Activated CD4-positive, alpha-beta T cell treated with anti-CD3 and anti-CD28 coated beads for 36 hours (primary cell): ENCODE data around the gene TPK1. TPM values are rescaled to one million over a fixed set of nuclear protein-coding genes. Genes with fewer than 3 reads are reported as not detected.

Experiments
- ATAC-seq: fragments of 200-7000 bp; cut with Tn5 transposase; one replicate; pipeline ENCODE4 v1.10.0; 2021; ENCODE audit warnings: mild to moderate bottlenecking, moderate library complexity
- CTCF ChIA-PET: fragments of 350-600 bp; sonication (Branson Sonifier 250); formaldehyde crosslinking; loops from one replicate; lab custom pipeline; 2021; ENCODE audit warnings: antibody characterized with exemption; lab: Charles Lee
- POLR2A ChIA-PET: fragments of 350-600 bp; sonication (Branson Sonifier 250); formaldehyde crosslinking; loops from one replicate; lab custom pipeline; 2021; ENCODE audit warnings: antibody characterized with exemption, inconsistent platforms; lab: Charles Lee
- DNase-seq: peaks from one replicate; pipeline ENCODE4 v3.0.0-alpha.2; 2020
- H3K27ac Mint-ChIP-seq: one replicate; pipeline ENCODE4 v1.8.0; 2021; ENCODE audit warnings: mixed read lengths
- H3K27me3 Mint-ChIP-seq: one replicate; pipeline ENCODE4 v1.8.0; 2021; ENCODE audit warnings: mixed read lengths
- H3K36me3 Mint-ChIP-seq: one replicate; pipeline ENCODE4 v1.8.0; 2021; ENCODE audit warnings: low read depth, mixed read lengths
- H3K4me1 Mint-ChIP-seq: one replicate; pipeline ENCODE4 v1.8.0; 2021; ENCODE audit warnings: mixed read lengths
- H3K4me3 Mint-ChIP-seq: one replicate; pipeline ENCODE4 v1.8.0; 2021; ENCODE audit warnings: mild to moderate bottlenecking, moderate library complexity, mixed read lengths
- H3K9me3 Mint-ChIP-seq: one replicate; pipeline ENCODE4 v1.8.0; 2021; ENCODE audit warnings: low read depth, mixed read lengths
- intact Hi-C, 2 experiments: fragments of 100-400 bp; cut with DNase I in 1 of 2; cut with micrococcal nuclease in 1 of 2; formaldehyde crosslinking; loops; one replicate each; pipeline versions ENCODE4 v1.14.2 to v1.15.1; 2022 to 2024; cut with DNase I, micrococcal nuclease
- total RNA-seq, 2 experiments: library from RNA; stranded (reverse); gene quantifications; one replicate each; pipeline ENCODE4 v1.2.3, GENCODE V29; 2021

The TPK1 gene
- total RNA-seq, 2 experiments from 2014 or later = 16.5 to 16.6 TPM

DNA sequence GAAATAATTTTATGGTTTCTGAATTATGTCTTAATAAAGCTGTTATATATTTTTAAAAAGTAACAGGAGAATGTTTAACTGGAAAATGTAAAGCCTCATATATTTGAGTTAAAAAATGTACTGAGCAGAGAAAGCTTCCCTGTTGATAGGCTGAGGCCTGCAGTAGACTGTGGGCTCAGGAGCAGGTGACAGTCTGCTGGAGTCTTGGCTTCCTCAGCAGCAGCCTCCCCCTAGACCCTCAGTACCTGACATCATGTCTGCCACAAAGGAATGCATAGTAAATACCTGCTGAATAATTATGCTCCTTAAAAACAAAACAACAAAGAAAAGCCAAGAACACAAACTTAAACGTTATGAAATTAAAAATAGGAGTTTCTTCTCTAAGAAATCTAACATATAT is 358.5 kb downstream of the TPK1 start:
- ChIA-PET CTCF (no interaction called here), POLR2A (no interaction called here)
- no peaks in the 10 kb centered on the region for H3K9me3 Mint-ChIP-seq
- H3K27ac Mint-ChIP-seq = no peak overlapping the region
- no peaks in the 10 kb centered on the region for H3K4me1 Mint-ChIP-seq
- no peak for ATAC-seq
- H3K4me3 Mint-ChIP-seq = no peak overlapping the region
- no peaks in the 10 kb centered on the region for H3K36me3 Mint-ChIP-seq
- intact Hi-C loops = no loop called here
- no peak for DNase-seq
- H3K27me3 Mint-ChIP-seq = no peaks in the 10 kb centered on the region

DNA sequence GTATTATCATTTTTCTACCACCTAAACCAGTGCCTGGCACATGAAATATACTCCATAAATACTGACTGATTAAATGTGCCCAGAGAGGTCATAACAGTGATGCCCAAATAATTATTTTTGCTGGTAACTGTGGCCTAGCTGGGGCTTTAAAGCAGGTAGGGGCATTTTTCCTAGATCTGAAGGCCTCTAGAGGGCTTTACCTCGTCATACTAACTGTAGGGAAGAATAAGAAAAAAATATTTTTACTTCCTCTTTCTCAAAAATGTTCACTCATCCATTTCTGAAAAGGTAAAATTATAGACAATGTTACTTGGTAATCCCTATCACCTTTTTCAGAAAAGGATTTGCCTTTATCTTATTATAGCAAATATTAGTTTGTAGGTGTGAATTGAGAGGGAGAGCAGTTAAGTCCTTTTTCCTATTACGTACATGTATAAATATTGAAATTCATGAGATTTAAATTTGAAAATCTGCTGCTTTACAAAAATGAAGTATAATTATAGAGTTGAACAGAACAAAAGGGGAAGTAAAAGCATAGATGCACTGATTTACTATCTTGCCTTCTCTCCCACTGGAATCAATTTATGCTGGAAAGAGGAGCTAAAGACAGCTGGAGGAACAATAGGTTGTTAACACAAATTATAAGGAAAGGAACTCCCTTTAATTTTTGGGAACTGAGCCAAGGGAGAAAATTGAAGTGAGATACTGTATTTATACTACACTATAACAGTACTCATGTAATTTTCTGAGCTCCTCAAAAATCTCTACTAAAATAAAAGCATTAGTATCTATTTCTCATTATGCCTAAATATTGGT is 360.8 kb downstream of the TPK1 start:
- no peak overlapping the region for H3K27ac Mint-ChIP-seq
- H3K4me1 Mint-ChIP-seq = no peaks in the 10 kb centered on the region
- intact Hi-C loops = no loop called here
- no peaks in the 10 kb centered on the region for H3K9me3 Mint-ChIP-seq
- ATAC-seq (no peak), DNase-seq (no peak)
- H3K27me3 Mint-ChIP-seq = no peaks in the 10 kb centered on the region
- CTCF ChIA-PET = no interaction called here
- no peaks in the 10 kb centered on the region for H3K36me3 Mint-ChIP-seq
- no peak overlapping the region for H3K4me3 Mint-ChIP-seq
- POLR2A ChIA-PET = no interaction called here

DNA sequence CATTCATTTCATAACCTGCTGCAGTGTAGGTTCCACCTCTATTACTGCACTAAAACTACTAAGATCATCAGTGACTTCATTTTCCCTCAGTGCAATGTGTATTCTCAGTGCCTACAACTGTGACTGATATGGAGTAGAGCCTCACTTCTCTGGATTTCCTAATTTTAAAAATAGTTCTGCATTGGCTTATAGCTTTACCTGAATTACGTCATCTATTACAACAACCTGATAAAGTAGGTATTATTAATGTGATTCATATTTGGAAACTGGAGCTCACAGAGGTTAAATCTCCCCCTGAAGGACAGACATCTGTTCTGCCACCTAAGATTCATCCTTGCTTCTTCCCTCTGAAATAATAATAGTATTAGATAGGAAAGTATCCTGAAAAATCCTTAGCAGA is 361.5 kb downstream of the TPK1 start:
- intact Hi-C loops = no loop called here
- Mint-ChIP-seq H3K4me1 (no peaks in the 10 kb centered on the region), H3K36me3 (no peaks in the 10 kb centered on the region), H3K4me3 (no peak overlapping the region), H3K27me3 (no peaks in the 10 kb centered on the region), H3K27ac (no peak overlapping the region), H3K9me3 (no peaks in the 10 kb centered on the region)
- ATAC-seq (no peak), DNase-seq (no peak)
- CTCF ChIA-PET = no interaction called here
- POLR2A ChIA-PET = no interaction called here

DNA sequence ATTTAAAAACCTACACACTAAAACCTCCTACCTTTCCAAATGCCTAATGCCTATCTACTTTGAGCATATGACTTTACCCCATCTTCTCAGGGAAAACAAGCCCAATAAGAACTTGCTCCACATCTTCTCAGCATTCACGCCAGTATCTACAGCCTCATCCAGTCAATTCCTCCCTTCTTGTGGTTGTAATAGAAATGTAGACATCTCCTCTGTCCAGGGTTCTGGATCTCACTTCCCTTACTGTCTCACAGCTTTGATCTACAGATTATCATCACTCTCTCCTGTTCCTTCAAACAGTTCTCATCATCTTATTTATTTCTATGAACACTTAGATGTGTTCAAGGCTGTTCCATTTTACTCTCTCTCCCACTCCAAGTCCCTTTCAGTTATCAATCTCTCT is 361.9 kb downstream of the TPK1 start:
- intact Hi-C loops = no loop called here
- no peaks in the 10 kb centered on the region for H3K9me3 Mint-ChIP-seq
- H3K4me1 Mint-ChIP-seq = no peaks in the 10 kb centered on the region
- ChIA-PET CTCF (no interaction called here), POLR2A (no interaction called here)
- H3K36me3 Mint-ChIP-seq = no peaks in the 10 kb centered on the region
- H3K27me3 Mint-ChIP-seq = no peaks in the 10 kb centered on the region
- no peak overlapping the region for H3K4me3 Mint-ChIP-seq
- no peak for DNase-seq
- ATAC-seq = no peak
- H3K27ac Mint-ChIP-seq = no peak overlapping the region

DNA sequence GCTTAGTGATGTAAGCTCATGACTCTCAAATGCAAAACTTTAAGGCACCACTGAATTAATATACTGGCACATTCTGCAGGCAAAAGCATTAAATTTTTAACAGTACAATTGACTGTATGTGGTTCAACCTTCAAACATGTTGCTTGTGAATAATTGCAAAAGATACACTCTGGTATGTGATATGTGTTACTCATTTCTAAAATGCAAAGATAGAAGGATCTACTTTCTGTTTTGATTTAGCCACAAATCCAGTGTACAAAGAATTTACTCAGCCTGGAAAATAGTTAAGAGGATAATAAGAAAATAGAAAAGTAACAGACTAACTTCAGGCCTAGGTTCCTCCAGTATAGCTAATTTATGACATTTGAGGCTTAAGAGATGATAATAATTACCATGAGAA is 365.8 kb downstream of the TPK1 start:
- peaks cover 14% of the 10 kb centered on the region for H3K9me3 Mint-ChIP-seq
- intact Hi-C loops = no loop called here
- no peak overlapping the region for H3K27ac Mint-ChIP-seq
- ChIA-PET CTCF (interaction anchor here (0.6 kb wide), 1 partner anchor 10 kb away, joined by 3 read pairs; no protein-coding TSS in a partner anchor), POLR2A (no interaction called here)
- DNase-seq (no peak), ATAC-seq (no peak)
- no peaks in the 10 kb centered on the region for H3K4me1 Mint-ChIP-seq
- H3K4me3 Mint-ChIP-seq = no peak overlapping the region
- H3K36me3 Mint-ChIP-seq = peaks cover 11% of the 10 kb centered on the region
- no peaks in the 10 kb centered on the region for H3K27me3 Mint-ChIP-seq

DNA sequence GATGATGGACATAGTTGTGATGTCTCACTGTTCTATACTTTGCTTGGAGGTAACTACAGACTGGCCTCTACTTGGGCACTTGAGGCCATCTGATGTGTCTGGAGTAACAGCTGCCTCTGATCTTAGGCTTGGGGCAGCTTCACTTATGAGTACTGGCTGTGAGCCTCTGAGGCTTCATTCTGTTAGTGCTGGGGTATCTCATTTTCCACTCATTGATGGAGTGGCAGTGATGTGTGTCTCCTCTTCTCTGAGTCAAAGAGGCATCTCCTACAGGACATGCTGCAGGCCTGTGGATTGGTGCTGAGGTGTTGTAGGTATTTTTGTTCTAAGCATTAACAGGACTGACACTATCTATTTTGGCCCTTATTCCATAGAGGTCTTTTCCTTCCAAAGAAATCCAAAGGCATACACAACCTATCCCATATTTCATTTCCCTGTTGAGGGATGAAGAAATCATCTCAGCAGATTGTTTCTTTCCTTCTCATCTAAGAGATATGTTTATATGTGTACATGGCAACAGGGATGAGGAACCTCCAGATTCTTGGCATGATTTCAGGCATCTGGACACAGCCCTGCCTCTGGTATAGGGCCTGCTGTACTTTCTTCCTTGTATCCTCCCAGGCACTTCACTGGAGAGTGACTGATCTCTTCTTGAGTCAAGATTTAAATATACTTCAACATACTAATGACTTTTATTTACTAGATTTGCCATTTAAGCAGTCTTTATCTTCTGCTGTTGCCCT is 366.7 kb downstream of the TPK1 start:
- CTCF ChIA-PET = no interaction called here
- intact Hi-C loops = no loop called here
- POLR2A ChIA-PET = no interaction called here

DNA sequence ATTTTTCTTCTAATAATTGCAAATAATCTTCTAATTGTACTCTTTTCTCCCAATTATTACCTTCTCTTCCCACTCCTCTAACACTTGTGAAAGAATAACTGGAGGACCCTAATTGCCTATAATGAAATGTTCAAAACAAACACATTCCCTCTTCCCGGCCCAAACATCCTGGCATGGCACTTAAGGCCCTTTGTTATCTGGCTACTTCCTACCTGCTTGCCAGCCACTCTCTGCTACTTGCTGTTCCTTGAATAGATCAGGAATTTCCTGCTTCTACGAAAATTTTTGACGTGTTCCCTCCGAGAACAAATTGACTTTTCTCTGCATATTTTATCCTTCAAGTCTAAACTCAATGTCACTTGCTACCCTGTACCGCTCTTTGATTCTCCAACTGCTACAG is 376.2 kb downstream of the TPK1 start:
- no peak overlapping the region for H3K27ac Mint-ChIP-seq
- intact Hi-C loops = no loop called here
- peaks cover 40% of the 10 kb centered on the region for H3K36me3 Mint-ChIP-seq
- no peaks in the 10 kb centered on the region for H3K27me3 Mint-ChIP-seq
- POLR2A ChIA-PET = no interaction called here
- ATAC-seq (no peak), DNase-seq (no peak)
- CTCF ChIA-PET = interaction anchor here (0.6 kb wide), 1 partner anchor 11 kb away, joined by 3 read pairs; no protein-coding TSS in a partner anchor
- no peak overlapping the region for H3K4me3 Mint-ChIP-seq
- peaks cover 19% of the 10 kb centered on the region for H3K9me3 Mint-ChIP-seq
- no peaks in the 10 kb centered on the region for H3K4me1 Mint-ChIP-seq

More for the DNA sequence above, 366.7 kb downstream of the TPK1 start:
- no peak for ATAC-seq
- Mint-ChIP-seq H3K36me3 (peaks cover 18% of the 10 kb centered on the region), H3K27me3 (no peaks in the 10 kb centered on the region), H3K9me3 (peaks cover 17% of the 10 kb centered on the region), H3K4me3 (no peak overlapping the region), H3K4me1 (no peaks in the 10 kb centered on the region), H3K27ac (no peak overlapping the region)
- no peak for DNase-seq

DNA sequence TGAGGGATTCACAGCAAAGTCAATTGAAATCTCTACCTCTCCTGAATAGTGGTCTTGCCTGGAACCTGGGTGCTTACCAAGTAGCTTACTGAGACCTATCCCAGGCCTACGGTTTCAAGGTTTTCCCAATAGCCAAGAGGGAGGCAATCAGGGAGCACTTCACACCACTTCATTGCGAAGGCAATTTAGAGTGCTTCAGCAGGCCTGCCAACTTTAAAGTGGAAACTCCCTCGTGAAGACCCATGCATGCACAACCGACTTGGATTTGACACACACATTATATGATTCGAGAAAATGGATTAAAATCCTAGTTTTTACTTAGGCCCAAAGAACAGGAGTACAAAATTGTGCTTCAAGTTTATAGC is 380.8 kb downstream of the TPK1 start:
- POLR2A ChIA-PET = no interaction called here
- no peak for ATAC-seq
- Mint-ChIP-seq H3K27ac (no peak overlapping the region), H3K4me3 (no peak overlapping the region), H3K4me1 (no peaks in the 10 kb centered on the region), H3K36me3 (peaks cover 23% of the 10 kb centered on the region), H3K27me3 (no peaks in the 10 kb centered on the region), H3K9me3 (peaks cover 16% of the 10 kb centered on the region)
- intact Hi-C loops = no loop called here
- no peak for DNase-seq
- CTCF ChIA-PET = interaction anchor here (1.5 kb wide), 1 partner anchor 9 kb away, joined by 3 read pairs; no protein-coding TSS in a partner anchor

DNA sequence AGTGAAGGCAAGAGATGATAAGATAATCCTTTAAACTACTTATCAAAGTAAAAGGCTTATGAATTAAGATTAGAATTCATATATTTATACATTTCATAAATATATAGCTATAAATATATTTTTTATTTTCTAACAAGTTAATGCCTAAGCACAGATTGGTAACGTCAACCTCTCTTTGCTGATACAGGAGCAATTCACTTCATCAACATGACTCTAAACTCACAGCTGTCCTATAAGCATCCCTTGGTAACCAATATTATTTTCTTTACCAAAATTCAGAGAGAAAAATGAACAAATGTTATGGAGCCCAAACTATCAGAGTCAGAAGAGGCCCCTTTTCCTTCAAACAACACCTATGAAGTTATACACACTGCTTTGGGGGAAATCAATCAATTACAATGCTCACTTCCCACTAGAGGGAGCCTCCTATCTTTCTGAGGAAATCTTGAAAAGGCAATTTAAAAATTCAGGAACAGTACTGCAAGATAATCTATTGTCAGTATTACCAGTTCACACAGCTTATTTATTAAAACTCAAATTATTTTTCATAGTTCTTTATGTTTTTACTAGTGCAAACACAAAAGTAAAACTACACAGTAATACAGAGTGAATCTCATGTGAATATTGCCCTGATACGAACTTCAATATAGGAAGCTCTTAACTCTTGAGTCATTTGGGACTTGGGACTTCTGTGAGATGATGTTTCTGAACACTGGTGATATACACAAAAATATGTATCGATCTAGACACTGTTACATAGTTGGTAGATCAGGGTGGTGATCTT is 381.4 kb downstream of the TPK1 start:
- intact Hi-C loops = no loop called here
- Mint-ChIP-seq H3K27me3 (no peaks in the 10 kb centered on the region), H3K9me3 (peaks cover 16% of the 10 kb centered on the region), H3K4me3 (no peak overlapping the region), H3K27ac (no peak overlapping the region), H3K4me1 (no peaks in the 10 kb centered on the region), H3K36me3 (peaks cover 18% of the 10 kb centered on the region)
- CTCF ChIA-PET = interaction anchor here (1.5 kb wide), 1 partner anchor 8 kb away, joined by 3 read pairs; no protein-coding TSS in a partner anchor
- POLR2A ChIA-PET = no interaction called here
- ATAC-seq (no peak), DNase-seq (no peak)

DNA sequence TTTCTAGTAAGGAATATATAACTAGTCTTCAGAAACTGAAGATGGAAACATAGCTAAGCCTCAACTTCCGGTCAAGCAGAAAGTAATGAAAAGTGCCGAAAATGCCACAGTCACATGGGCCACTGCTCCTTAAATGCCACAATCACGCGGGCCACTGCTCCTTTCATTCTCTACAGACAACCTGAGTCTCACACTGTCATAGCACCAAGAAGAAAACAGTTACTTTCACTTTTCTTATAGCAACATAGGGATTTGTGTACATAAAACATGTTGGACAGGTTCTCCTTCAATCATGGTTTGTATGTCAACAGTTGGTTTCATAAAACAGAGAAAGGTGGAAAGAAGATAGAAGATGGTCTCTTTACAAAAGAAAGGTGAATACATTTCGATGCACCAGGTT is 383.8 kb downstream of the TPK1 start:
- no peak for ATAC-seq
- CTCF ChIA-PET = no interaction called here
- POLR2A ChIA-PET = no interaction called here
- Mint-ChIP-seq H3K4me1 (no peaks in the 10 kb centered on the region), H3K9me3 (peaks cover 14% of the 10 kb centered on the region), H3K27ac (no peak overlapping the region), H3K27me3 (no peaks in the 10 kb centered on the region), H3K4me3 (no peak overlapping the region), H3K36me3 (peaks cover 16% of the 10 kb centered on the region)
- no peak for DNase-seq
- intact Hi-C loops = no loop called here

DNA sequence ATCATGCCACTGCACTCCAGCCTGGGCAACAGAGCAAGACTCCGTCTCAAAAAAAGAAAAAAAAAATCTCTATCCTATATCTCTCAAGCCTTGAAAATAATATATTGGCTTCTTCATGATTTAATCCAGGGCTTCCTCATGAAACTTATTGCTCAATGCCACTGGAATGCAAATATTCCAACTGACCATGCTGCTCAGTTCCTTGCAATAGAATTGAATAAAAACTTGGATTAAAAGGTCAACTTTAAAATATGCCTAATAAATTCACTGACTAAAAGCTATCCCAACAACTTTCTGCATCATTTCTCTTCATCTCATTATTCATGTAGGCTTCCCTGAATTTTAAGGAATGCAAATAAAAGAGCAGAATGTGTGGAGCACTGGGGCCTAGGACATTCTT is 390.3 kb downstream of the TPK1 start:
- POLR2A ChIA-PET = no interaction called here
- no peaks in the 10 kb centered on the region for H3K4me1 Mint-ChIP-seq
- H3K36me3 Mint-ChIP-seq = no peaks in the 10 kb centered on the region
- H3K27me3 Mint-ChIP-seq = no peaks in the 10 kb centered on the region
- no peak overlapping the region for H3K4me3 Mint-ChIP-seq
- DNase-seq = no peak
- CTCF ChIA-PET = interaction anchor here (1.3 kb wide), 1 partner anchor 9 kb away, joined by 3 read pairs; no protein-coding TSS in a partner anchor
- intact Hi-C loops = no loop called here
- H3K27ac Mint-ChIP-seq = no peak overlapping the region
- no peak for ATAC-seq
- H3K9me3 Mint-ChIP-seq = no peaks in the 10 kb centered on the region
